ENCODE data around the gene ATP2B2. TPM values are rescaled to one million over a fixed set of nuclear protein-coding genes. Genes with fewer than 3 reads are reported as not detected.

The ATP2B2 gene
- total RNA-seq, 1 experiment from 2014 or later: not detected

- no peak for DNase-seq (ENCODE audit: low read depth)
Measured at GRCh38 chr3:10510743-10511432, 5.5 kb upstream of the ATP2B2 start.

DNA sequence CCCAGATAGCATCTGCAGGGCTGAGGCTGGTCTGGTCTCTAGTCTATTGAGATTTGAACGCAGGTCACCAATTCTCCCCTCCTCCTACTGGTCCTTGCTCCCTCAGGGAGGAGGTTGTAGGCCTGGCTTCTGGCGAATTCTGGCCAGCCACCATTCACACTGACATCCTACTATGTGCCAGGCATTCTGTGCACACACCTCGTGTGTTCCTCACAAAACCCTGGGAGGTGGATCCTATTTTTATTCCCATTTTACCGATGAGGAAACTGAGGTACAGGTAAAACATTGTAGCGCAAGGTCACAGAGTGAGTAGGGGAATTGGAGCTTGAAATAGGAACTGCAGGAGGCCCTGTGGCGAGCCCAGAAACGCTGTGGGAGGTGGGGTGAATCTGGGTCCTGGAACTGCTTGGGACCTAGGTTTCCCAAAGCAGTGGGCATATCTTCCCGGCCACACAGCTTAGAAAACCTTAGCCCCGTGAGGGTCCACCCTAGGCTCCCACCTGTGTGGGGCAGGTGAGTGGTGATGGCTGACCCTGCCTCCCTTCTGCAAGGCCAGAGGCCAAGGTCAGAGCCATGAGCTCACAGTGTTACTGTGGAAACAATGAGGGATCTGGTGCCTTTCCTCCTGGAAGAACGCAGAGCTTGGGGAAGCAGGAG is 4.8 kb upstream of the ATP2B2 start:
- no peak for DNase-seq (ENCODE audit: low read depth)

GRCh38 chr3:10509325-10509724 is 3.9 kb upstream of the ATP2B2 start:
- DNase-seq (ENCODE audit: low read depth): no peak

- no peak for DNase-seq (ENCODE audit: low read depth)
Measured at GRCh38 chr3:10508619-10509260, 3.4 kb upstream of the ATP2B2 start.

GRCh38 chr3:10508235-10508618 is 2.8 kb upstream of the ATP2B2 start:
- DNase-seq (ENCODE audit: low read depth): no peak

GRCh38 chr3:10507331-10507730 is 1.9 kb upstream of the ATP2B2 start:
- DNase-seq (ENCODE audit: low read depth): no peak

DNA sequence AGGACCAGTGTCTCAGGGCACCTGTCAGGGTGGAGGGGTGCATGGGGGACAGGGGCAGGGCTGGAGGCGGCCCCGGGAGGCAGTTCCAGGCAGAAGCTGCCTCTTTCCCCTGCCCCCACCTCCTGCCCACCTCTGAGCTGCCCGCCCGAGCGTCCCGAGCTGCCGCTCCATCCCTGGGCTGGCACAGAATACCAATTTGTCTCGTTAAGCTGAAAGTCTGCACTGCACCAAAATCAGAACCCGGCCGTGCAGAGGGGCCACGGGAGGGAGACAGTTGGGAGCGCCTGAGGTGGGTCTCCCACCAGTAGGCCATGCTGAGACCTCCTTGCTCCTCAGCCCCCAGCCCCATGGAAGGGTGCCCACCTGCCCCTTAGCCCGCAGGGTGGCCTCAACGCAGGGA is 1.3 kb upstream of the ATP2B2 start:
- no peak for DNase-seq (ENCODE audit: low read depth)

DNA sequence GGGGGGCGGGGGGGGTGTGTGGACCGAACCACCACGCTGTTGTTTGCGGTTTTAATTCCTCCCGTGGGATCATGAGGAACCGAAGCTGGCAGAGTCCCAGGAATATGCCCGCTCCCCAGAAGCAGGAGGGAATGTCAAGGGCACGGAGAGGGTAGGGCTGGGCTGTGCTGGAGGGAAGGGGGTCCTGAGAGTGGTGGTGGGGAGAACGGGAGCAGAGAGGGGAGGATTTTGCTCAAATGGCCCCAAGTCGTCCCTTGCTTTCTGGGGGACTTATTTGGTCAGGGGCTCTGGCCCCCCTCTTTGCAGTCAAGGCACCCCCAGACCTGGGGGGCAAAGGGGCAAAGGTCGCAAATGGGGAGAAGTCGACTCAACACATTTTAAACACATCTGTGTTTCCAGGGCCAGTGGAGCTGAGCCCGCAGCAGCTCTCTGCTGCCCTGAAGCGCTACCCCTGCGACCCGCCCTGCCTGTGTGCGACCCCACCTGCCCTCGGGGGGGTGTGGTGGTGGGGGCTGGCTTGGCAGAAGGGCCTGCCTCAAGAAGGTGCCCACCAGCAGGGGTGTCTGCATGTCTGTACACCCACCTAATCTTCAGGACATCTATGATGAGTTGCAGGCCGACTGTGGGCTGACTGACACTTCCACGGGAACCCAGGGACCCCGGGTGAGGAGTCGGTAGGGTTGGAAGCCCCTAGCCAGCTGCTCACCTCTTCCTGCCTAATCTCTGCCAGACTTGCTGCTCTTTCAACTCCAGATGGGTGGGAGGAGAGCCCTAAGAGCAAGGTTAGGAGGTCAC is 602 bp upstream of the ATP2B2 start:
- no peak for DNase-seq (ENCODE audit: low read depth)

DNA sequence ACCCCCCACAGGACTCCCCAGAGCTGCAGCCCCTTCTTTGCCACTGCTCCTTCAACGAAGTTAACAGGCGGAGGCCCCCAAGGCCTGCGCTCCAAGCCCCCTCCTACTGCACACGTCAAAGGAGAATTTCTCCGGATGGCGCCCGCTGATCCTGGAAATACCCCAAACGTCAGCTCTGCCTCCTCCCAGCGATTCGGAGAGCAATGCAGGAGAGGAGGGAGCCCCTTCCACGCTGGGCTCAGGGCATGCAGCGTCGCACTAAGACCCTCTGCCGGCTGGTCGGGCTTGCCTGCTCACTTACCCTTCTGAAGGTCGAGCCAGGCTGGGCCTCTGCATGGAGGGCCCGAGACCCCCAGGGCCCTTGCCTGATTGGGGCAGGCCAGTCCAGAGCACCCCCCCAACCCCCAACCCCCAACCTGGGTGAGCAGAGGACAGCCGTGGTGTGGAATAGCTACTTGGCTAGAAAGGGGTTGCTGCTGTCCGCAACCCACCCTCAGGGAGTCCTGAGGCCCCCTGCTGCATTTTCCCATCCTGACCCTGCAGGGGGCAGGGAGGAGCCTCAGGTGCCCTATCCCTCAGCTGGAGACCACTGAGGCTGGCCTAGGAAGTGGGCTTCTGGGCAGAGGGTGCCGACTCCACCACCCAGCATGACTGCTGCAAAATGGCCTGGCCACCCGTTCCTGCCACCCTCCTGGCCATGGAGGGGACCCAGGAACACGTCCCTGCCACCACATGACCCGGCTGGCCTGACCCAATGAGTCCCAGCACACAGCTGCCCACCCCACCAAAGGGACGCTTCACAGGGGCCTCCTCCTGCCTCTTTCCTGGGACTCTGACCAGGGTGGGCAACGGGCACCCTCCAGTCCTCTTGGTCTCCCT is 976 bp downstream of the ATP2B2 start:
- no peak for DNase-seq (ENCODE audit: low read depth)

DNA sequence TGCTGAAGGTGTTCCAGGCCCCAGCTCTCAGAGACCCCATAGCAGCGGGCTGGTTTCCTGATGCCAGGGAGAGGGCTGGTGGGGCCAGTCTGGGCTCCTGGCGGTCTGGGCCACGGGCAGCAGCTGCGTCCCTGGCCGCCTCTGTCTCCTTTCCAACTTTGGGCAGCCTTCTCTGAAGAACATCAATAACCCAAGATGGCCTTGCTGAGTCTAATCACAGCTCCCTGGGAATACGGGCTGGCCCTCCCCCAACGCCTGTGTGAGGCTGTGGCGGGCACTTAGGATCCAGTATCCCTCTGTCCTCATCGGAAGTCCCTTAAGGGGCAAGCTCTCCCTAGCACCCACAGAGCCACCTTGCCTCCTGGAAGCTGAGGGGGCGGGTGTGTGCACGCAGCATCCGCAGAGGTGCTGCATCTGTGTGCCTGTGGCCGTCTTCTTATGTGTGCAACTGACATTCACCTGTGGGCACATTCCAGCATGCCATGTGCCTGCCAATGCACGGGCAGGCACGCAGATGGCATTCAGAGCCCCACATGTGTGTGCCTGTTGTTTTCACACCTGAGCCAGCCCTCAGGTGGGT is 2.1 kb downstream of the ATP2B2 start:
- no peak for DNase-seq (ENCODE audit: low read depth)

DNA sequence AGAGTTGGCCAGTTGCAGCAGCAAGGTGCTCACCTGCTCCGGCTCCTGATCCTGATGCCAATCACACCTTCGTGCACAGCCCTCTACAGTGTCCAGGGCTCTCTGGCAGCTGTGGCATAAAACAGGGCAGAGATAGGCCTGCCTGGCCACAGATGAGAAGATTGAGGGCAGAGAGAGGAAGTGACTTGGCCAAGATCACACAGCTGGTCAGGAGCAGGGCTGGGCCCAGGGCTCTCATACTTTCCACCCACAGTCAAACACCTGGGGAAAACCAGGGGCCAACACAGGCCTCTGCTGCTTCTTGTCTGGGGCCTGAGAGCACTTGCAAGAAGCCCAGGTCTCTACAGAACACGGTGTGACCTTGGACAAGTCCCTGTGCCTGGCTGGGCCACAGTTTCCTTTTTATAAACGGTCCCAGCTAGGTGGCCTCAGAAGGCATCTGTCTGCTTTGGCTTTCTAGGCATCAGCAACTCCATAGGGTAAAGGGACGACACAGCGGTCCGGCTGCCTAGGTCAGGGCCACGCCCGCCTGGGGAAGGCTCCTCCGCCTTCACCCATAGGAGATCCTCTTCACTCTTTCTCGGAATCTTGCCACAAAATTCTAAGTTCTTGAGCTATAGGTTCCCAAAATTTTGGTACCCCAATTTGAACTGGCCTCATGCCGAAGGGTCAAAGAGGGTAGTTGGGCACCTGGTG is 3.1 kb downstream of the ATP2B2 start:
- DNase-seq (ENCODE audit: low read depth): no peak

DNA sequence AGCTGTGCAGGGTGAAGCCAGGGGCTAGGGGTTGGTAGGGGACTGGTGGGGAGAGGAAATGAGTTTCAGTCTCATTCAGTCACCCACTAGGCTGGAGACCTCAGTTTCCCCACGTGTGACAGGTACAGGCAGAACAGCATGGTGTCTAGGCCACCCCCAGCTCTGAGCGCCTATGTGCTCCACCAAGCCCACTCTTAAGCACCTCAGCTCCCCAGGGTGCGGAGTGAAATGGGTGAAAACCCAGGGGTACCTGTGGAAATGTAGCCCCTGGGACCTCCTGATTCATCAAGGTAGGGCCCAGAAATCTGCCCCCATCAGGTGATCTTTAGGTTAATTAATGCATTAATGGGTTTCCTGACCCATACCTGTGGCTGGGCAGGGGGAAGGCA is 3.7 kb downstream of the ATP2B2 start:
- no peak for DNase-seq (ENCODE audit: low read depth)

DNA sequence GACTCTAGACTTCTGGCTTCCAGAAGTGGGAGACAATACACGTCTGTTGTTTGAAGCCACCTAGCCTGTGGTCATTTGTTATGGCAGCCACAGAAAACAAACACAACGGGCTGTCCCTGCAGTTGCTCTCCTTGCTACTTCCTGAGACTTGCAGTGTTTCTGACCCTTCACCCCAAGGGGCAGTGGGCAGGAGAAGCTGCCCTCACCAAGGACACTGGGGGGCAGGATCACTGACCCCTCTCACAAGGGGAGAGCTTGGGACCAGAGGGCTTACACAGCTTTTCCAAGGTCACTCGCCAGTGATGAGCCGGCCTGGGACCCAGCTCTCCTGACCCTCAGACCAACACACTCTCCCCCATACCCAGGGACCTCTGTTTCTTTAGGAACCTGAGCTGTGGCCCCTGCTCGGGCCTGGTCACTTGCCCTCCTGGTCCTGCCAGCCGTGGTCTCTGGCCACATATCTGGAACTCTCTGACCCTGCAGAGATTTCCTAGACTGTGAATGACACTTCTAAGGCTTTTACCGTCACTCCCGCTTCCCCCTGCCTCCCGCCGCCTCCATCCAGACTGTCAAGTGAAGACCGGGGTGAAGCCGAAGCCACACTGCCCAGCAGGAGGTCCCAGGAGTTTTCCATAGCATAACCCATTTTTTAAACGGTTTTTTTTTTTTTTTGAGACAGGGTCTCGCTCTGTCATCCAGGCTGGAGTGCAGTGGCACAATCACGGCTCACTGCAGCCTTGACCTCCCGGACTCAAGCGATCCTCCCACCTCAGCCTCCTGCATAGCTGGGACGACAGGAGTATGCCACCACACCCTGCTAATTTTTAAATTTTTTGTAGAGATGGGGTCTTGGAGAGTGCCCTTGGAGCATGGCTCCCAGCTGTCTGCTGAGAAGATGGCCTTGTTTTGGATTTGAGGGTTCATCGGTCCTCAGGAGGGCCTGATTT is 4.4 kb downstream of the ATP2B2 start:
- no peak for DNase-seq (ENCODE audit: low read depth)

DNA sequence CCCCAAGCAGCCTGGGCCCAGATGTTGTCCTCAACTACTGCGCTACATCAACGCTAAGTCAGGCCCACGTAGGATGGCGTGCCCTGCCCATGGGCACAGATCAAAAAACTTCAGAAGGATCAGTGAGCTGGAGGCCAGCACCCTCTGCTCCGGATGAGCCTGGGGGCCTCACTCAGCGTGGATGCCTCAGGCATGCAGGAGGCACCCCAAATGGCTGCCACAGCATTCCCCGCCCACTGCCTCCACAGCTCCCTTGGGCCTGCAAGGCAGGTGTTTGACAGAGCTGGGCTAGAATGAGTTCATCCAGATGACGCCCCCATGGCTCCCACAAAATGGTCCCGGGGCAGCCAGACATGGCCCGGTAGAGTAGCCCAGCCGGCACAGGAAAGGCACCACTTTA is 7.1 kb downstream of the ATP2B2 start:
- no peak for DNase-seq (ENCODE audit: low read depth)

GRCh38 chr3:10497439-10497838 is 7.9 kb downstream of the ATP2B2 start:
- no peak for DNase-seq (ENCODE audit: low read depth)

GRCh38 chr3:10496121-10496863 is 9.1 kb downstream of the ATP2B2 start:
- DNase-seq (ENCODE audit: low read depth): no peak

DNA sequence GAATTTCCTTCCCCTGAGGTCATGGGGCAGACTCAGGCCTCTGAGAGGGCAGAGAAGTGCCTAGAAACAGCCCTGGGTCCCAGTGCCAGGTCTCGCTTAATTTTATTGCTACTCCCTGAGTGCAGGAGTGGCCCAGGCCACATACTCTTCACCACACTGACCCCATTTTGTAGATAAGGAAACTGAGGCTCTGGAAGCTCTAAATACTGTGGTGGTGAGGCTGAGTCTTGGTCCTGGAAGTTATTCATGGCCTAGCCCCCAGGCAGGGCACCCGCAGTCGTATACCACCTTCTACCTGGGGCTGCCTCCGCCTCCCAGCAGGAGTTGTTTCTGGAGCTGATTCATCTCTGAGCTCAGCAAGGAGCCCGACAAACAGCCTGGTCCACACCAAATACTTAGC is 9.8 kb downstream of the ATP2B2 start:
- no peak for DNase-seq (ENCODE audit: low read depth)

- DNase-seq (ENCODE audit: low read depth): peak; percentile 66
Measured at GRCh38 chr3:10495003-10495402, 10.4 kb downstream of the ATP2B2 start.

DNA sequence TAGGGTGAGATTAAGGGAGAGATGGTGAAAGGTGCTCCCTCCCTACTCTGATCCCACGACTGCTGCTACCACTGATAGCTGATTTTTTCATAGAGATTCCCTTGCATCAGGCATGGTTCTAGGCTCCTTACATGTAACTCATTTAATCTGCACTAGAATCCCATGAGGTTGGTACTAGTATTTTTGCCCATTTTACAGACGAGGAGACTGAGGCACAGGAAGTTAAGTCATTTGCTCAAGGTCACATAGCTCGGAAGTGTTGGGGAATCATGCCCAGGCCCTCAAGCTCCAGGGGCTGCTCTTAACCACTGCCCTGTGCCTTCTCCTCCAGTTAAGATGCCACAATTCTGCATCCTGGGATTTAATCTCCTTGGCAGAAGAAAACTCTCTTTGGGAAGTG is 11.2 kb downstream of the ATP2B2 start:
- no peak for DNase-seq (ENCODE audit: low read depth)
